ENCODE data around the gene TIAM2. TPM values are rescaled to one million over a fixed set of nuclear protein-coding genes. Genes with fewer than 3 reads are reported as not detected.
A peak's percentile ranks its signal among the peaks of the same experiment; 100 is the strongest.

Gene TIAM2
- total and polyA plus RNA-seq, 9 of the 15 experiments (the other 6 are each of a cell fraction or from before 2014, with no cell fraction given): 0.73 to 6.5 (median 4.3) TPM

GRCh38 chr6:155079985-155080452 lies 84.9 kb downstream of the TIAM2 start (continued):
- TF ChIP-seq, protein P1, sequence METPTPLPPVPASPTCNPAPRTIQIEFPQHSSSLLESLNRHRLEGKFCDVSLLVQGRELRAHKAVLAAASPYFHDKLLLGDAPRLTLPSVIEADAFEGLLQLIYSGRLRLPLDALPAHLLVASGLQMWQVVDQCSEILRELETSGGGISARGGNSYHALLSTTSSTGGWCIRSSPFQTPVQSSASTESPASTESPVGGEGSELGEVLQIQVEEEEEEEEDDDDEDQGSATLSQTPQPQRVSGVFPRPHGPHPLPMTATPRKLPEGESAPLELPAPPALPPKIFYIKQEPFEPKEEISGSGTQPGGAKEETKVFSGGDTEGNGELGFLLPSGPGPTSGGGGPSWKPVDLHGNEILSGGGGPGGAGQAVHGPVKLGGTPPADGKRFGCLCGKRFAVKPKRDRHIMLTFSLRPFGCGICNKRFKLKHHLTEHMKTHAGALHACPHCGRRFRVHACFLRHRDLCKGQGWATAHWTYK (CRISPR knock-in tag; IDR thresholded peaks at IDR 0.05): 0 out of 2 replicates have a peak, but pooled peaks have one; percentile 23
- TF ChIP-seq ATF7 (IDR thresholded peaks at IDR 0.05) (peak; percentile 61; the same call in 1 of the 2 replicates), FOSL1 (tag; conservative IDR thresholded peaks at IDR 0.05) (peak; percentile 88), MAFF (IDR thresholded peaks at IDR 0.05; ENCODE audit: low read length) (peak; percentile 14; the same call in 1 of the 2 replicates), ZEB2 (IDR thresholded peaks at IDR 0.05) (peak; percentile 97), EGR1 (conservative IDR thresholded peaks at IDR 0.05) (peak; percentile 84), TCF7L2 (IDR thresholded peaks at IDR 0.05; ENCODE audit: low read depth, low read length) (no peak), ZHX1 (conservative IDR thresholded peaks at IDR 0.05; ENCODE audit: low read length) (no peak), HMG20A (CRISPR knock-in tag; conservative IDR thresholded peaks at IDR 0.05) (0 out of 2 replicates have a peak, but pooled peaks have one; percentile 48), BRF2 (IDR thresholded peaks at IDR 0.05; ENCODE audit: borderline replicate concordance, insufficient read depth, insufficient read length) (no peak), GTF2F1 (IDR thresholded peaks at IDR 0.05; ENCODE audit: low read depth, low read length) (no peak)
- TF ChIP-seq, protein P2, sequence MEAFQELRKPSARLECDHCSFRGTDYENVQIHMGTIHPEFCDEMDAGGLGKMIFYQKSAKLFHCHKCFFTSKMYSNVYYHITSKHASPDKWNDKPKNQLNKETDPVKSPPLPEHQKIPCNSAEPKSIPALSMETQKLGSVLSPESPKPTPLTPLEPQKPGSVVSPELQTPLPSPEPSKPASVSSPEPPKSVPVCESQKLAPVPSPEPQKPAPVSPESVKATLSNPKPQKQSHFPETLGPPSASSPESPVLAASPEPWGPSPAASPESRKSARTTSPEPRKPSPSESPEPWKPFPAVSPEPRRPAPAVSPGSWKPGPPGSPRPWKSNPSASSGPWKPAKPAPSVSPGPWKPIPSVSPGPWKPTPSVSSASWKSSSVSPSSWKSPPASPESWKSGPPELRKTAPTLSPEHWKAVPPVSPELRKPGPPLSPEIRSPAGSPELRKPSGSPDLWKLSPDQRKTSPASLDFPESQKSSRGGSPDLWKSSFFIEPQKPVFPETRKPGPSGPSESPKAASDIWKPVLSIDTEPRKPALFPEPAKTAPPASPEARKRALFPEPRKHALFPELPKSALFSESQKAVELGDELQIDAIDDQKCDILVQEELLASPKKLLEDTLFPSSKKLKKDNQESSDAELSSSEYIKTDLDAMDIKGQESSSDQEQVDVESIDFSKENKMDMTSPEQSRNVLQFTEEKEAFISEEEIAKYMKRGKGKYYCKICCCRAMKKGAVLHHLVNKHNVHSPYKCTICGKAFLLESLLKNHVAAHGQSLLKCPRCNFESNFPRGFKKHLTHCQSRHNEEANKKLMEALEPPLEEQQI (IDR thresholded peaks at IDR 0.05): peak; percentile 91
- TF ChIP-seq, protein P3, sequence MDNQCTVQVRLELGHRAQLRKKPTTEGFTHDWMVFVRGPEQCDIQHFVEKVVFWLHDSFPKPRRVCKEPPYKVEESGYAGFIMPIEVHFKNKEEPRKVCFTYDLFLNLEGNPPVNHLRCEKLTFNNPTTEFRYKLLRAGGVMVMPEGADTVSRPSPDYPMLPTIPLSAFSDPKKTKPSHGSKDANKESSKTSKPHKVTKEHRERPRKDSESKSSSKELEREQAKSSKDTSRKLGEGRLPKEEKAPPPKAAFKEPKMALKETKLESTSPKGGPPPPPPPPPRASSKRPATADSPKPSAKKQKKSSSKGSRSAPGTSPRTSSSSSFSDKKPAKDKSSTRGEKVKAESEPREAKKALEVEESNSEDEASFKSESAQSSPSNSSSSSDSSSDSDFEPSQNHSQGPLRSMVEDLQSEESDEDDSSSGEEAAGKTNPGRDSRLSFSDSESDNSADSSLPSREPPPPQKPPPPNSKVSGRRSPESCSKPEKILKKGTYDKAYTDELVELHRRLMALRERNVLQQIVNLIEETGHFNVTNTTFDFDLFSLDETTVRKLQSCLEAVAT (IDR thresholded peaks at IDR 0.05): peak in 1 of 2 experiments; percentile 50; a peak in 1 of 4 replicates
- TF ChIP-seq, protein P4, sequence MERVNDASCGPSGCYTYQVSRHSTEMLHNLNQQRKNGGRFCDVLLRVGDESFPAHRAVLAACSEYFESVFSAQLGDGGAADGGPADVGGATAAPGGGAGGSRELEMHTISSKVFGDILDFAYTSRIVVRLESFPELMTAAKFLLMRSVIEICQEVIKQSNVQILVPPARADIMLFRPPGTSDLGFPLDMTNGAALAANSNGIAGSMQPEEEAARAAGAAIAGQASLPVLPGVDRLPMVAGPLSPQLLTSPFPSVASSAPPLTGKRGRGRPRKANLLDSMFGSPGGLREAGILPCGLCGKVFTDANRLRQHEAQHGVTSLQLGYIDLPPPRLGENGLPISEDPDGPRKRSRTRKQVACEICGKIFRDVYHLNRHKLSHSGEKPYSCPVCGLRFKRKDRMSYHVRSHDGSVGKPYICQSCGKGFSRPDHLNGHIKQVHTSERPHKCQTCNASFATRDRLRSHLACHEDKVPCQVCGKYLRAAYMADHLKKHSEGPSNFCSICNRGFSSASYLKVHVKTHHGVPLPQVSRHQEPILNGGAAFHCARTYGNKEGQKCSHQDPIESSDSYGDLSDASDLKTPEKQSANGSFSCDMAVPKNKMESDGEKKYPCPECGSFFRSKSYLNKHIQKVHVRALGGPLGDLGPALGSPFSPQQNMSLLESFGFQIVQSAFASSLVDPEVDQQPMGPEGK (CRISPR knock-in tag; IDR thresholded peaks at IDR 0.05; ENCODE audit: borderline replicate concordance): no peak

Measured in K562 (cell line).